Amniotic stem cell (primary cell): ENCODE measurements around the gene SENP7.
"Not testable (repeated sequence)": the region's sequence is repeated elsewhere in the genome, so short reads cannot be mapped to it uniquely, and the experiment has no call there.

Source experiments
- DNase-seq: peaks from one replicate; lab custom pipeline; 2025; lab: John Stamatoyannopoulos, UW

Gene SENP7, protein sequence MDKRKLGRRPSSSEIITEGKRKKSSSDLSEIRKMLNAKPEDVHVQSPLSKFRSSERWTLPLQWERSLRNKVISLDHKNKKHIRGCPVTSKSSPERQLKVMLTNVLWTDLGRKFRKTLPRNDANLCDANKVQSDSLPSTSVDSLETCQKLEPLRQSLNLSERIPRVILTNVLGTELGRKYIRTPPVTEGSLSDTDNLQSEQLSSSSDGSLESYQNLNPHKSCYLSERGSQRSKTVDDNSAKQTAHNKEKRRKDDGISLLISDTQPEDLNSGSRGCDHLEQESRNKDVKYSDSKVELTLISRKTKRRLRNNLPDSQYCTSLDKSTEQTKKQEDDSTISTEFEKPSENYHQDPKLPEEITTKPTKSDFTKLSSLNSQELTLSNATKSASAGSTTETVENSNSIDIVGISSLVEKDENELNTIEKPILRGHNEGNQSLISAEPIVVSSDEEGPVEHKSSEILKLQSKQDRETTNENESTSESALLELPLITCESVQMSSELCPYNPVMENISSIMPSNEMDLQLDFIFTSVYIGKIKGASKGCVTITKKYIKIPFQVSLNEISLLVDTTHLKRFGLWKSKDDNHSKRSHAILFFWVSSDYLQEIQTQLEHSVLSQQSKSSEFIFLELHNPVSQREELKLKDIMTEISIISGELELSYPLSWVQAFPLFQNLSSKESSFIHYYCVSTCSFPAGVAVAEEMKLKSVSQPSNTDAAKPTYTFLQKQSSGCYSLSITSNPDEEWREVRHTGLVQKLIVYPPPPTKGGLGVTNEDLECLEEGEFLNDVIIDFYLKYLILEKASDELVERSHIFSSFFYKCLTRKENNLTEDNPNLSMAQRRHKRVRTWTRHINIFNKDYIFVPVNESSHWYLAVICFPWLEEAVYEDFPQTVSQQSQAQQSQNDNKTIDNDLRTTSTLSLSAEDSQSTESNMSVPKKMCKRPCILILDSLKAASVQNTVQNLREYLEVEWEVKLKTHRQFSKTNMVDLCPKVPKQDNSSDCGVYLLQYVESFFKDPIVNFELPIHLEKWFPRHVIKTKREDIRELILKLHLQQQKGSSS

DNA sequence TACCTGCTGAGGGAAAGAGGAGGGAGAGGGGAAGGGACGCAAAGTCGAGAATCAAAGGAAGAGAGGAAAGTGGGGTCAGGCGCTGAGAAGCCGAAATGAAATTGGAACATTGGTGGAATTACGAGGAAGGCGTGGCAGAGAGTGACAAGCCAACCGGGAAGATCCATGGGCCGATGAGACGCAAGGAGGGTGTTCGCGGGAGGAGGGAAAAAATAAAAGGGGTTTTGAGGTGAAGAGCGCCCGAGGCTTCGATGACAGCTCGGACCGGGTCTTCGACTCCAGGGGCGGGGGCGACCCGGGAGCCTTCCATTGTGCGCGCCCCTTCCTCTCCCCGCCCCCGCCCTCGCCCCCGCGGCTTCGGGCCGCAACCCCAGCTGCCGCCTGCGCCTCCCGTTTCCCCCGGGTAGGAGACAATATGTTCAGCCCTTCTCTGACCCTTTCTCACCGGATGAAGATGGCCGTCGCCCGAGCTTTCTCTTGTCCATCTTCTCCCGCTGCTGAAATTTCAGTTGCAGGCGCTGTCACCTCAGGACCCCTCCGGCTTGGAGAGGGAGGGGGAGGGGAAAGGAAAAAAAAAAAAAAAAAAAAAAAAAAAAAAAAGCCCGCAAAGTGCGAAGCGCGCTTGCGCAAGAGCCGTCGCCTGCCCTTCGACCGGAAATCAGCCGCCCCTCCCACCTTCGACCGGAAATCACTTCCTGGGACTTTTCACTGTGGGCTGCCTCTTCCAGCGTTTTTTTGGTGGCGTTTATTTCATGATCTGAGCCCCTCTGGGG, at the start of gene SENP7:
TSS of gene SENP7 (minus strand) at position 567 of the 773 bp plus-strand sequence. CDS start at position 485, 82 bp downstream.
- peak; percentile 63 for DNase-seq

DNA sequence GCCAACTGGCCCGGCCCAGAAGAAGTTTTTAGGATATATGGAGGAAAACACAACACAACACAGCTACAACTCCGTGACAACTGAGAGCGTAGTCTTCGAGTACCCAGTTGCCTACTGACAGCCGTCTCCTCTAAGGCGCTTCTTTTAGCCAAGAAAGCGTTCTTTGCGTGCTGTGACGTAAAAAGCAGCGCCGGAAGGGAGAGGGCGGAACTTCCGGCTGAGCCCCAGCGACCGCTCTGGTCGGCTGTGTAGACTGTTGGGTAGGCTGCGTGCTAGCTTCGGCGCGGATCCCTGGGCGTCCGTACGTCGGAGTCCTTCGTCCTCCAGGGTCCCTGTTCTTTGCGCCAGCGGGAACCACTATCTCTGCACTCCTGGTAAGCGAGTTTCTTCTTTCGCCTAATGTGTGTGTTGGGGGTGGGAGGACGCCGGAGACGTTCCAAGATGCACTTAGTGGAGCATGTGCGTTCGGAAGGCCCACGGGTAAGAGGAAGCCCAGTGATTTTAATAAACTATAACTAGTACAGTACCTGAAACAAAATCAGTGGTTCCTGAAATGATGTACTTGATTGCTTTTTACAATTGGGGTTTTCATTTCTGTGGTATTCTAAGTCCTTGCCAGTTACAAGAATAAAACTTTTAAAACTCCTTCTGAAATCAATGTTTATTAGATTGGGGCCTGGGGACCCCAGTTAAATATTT, 48.8 kb upstream of the SENP7 start, which contains the start of gene TRMT10C:
TSS of gene TRMT10C (plus strand) at position 239 of the 699 bp plus-strand sequence. CDS start 2,914 bp downstream, outside the sequence.
- peak; percentile 64 for DNase-seq

DNA sequence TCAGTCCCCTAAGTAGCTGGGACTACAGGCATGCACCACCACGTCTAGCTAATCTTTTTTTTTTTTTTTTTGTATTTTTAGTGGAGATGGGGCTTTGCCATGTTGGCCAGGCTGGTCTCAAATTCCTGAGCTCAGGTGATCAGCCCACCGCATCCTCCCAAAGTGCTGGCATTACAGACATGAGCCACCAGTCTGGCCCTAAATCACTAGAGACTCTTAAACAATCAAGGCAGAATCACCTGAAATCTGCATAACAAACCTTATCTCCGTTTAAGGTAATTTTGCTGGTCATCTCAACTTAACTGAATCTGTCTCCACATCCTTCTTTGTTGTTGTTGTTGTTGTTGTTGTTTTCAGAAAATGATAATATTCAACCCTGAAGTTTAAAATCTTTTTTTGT, 43.1 kb upstream of the SENP7 start:
- no peak for DNase-seq

DNA sequence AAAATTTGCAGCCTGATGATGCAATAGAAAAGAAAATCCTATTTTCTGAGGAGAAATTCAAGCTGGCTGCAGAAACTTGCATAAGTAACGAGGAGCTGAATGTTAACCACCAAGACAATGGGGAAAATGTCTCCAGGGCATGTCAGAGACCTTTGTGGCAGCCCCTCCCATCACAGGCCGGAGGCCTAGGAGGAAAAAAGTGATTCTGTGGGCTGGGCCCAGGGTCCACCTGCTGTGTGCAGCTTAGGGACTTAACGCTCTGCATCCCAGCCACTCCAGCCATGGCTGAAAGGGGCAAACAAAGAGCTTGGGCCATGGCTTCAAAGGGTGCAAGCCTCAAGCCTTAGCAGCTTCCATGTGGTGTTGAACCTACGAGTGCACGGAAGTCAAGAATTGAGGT, 40.4 kb upstream of the SENP7 start:
- DNase-seq = not testable (repeated sequence)

DNA sequence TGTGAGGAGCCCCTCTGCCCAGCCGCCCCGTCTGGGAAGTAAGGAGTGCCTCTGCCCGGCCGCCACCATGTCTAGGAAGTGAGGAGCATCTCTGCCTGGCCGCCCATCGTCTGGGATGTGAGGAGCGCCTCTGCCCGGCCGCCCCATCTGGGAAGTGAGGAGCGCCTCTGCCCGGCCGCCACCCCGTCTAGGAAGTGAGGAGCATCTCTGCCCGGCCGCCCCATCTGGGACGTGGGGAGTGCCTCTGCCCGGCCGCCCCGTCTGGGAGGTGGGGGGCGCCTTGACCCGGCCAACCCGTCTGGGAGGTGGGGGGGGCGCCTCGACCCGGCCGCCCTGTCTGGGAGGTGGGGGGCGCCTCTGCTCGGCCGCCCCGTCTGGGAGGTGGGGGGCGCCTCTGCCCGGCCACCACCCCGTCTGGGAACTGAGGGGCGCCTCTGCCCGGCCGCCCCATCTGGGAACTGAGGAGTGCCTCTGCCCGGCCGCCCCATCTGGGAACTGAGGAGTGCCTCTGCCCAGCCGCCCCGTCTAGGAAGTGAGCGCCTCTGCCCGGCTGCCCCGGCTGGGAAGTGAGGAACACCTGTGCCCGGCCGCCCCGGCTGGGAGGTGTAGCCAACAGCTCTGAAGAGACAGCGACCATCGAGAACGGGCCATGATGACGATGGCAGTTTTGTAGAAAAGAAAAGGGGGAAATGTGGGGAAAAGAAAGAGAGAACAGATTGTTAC, 38.5 kb upstream of the SENP7 start:
- not testable (repeated sequence) for DNase-seq

DNA sequence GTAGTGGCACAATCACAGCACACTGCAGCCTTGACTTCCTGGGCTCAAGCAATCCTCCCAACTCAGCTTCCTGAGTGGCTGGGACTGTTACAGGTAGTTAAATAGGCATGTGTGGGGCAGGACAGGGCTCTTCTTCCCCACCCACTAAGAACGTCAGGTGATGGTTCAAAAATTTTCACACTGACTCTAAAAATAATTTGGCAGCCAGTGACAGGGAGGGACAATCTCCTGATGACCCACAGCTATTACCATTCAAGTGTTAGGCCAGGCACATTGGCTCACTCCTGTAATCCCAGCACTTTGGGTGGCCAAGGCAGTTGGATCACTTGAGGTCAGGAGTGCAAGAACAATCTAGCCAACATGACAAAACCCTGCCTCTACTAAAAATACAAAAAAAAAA, 36.5 kb upstream of the SENP7 start:
- no peak for DNase-seq

DNA sequence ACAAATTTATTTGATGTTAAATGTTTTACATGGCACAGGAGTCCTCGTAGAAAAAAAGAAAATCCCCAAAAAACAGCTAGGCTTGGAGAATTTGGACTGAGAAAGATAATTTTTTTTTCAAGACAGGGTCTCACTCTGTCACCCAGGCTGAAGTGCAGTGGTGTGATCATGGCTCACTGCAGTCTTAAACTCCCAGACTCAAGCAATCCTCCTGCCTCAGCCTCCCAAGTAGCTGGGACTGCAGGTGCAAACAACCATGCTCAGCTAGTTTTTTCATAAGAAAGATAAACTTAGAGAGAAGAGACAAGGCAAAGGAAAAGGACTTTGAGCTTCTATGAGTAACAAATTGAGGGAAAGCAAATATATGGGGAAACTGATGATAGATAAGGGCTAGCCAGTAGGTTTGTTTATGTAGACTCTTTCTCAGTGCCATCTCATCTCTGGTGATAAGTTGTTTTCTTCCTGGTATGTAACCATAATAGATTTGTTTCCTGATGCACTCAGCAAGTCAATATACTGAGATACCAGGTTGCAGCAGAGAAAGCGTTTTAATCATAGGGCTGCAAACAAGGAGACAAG, 35.6 kb upstream of the SENP7 start:
- DNase-seq = no peak

DNA sequence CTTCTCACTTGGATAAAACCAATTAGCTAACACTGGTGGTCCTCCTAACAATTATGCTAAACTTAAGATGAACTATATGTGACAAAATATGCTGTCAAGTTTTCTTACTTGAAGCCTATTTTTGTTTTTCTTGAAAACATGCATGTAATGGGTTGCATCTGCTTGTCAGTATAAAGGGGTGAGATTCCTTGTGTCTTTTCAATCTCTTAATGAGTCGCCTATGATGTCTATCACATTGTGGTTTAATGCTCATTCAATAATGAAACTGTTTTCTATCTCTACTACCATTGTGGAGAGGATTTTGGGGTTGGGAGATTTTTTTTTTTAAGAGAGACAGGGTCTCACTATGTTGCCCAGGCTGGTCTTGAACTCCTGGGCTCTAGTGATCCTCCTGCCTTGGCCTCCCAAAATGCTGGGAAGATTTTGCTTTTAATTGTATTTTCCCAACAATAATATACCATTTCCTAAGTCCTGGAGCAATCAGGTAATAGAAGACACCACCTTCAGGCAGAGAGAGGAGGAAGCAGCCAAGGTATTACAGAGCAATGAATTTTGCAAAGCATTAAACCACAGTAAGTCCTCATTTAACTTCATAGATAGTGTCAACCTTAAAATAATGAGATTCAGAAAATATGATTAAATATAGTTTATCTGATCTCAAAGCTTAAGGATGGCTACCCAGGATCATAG, 31.3 kb upstream of the SENP7 start:
- no peak for DNase-seq

DNA sequence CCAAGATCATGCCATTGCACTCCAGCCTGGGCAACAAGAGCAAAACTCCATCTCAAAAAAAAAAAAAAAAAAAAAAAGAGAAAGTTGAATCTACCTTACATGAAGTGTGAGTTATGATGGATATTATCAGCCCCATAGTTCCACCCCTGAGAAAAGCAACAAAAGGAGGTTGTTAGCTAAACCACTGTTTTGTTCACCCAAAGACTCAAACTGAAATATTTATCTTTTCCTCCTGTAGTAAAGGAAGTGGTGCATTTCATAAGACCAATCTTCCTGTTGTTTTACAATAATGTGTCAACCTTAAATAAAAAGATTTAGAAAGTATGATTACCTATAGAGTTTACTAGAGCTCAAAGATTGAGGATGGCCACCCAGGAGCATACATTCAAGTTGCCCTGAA, 29.9 kb upstream of the SENP7 start:
- no peak for DNase-seq

DNA sequence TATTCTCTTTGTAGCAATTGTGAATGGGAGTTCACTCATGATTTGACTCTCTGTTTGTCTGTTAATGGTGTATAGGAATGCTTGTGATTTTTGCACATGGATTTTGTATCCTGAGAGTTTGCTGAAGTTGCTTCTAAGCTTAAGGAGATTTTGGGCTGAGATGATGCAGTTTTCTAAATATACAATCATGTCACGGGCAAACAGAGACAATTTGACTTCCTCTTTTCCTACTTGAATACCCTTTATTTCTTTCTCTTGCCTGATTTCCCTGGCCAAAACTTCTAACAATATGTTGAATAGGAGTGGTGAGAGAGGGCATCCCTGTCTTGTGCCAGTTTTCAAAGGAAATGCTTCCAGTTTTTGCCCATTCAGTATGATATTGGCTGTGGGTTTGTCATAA, 23.9 kb upstream of the SENP7 start:
- DNase-seq = not testable (repeated sequence)

DNA sequence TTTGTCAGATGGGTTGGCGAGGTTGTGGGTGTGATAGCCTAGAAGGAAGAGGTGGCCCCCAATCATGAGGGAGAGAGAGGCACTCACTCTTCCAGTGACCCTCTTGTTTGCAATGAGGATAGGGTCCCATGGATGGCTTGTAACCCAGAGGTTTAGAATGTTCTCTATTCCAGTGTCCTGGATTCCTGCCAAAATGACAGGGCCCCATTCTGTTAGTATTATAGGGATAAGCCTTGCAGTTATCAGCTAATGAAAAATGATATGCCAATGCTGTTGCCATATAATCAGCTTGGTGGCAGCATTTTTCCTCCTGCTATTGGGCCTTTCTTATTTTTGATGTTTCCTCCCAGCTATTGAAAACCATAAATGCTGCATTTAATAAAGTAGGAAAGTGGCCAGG, 23.3 kb upstream of the SENP7 start:
- no peak for DNase-seq

DNA sequence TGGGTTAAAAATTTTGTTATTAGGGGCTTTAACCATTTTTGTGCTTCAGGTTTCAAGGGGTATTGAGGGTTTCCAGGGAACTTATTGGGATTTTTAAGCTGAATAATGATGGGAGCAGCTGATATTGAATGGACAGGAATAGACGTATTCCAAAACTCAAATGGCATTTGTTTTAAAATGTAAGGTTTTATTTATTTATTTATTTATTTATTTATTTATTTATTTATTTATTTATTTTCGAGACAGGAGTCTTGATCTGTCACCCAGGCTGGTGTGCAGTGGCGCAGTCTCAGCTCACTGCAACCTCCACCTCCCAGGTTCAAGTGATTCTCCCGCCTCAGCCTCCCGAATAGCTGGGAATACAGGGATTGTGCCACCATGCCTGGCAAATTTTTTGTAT, 22.2 kb upstream of the SENP7 start:
- no peak for DNase-seq

DNA sequence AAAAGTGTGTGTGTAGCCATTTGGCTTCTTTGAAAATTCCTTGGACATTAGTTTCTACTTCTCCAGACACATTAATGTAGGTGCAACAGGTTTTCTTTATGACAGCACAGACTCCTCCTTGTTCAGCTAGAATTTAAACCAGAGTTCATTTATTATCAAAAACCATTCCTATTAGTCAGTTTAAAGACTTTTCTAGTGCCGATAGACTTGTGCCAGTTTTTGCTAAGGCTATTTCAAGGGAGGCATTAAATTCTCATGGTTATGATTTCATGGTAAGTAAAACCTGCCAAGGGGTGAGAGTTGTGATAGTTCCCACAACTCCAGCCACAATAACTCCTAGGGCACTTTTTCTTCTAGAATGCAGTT, 20.6 kb upstream of the SENP7 start:
- no peak for DNase-seq

DNA sequence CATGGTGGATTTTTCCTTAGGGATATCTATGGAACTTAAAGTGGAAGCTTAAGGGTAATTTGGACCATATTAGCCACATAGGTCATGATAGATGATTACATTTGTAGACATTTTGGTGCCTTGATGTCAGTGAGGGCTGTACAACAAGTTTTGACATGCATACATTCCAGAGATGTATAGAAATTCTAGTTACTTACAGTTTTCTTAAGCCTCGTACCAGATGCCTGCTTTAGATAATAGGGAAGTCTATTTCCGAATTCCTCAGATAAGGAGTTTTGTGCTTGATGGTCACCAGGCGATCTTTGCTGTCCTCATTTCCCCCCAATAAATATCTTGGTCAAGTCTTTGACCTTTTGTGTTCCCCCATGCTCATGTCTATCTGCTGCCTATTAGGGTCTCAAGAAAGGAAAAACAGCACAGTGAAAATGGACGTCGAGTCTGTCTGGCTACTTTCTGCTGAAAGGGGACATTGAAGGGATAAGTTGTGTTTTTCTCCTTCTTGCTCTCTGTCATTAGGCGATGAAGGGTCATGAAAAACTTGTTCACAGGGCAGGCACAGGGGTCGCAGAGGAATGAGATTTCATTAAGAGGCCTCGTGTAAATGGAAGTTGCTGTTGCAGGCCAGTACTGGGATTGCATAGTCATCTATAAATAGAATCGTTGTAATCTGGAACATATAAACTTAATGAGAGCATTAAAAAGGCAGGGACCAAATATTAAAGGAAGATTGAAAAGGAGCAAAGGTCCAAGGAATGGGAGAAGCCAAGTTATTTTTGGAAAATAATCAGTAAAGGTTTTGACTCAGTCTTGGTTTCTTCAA, 20.0 kb upstream of the SENP7 start:
- DNase-seq = no peak

DNA sequence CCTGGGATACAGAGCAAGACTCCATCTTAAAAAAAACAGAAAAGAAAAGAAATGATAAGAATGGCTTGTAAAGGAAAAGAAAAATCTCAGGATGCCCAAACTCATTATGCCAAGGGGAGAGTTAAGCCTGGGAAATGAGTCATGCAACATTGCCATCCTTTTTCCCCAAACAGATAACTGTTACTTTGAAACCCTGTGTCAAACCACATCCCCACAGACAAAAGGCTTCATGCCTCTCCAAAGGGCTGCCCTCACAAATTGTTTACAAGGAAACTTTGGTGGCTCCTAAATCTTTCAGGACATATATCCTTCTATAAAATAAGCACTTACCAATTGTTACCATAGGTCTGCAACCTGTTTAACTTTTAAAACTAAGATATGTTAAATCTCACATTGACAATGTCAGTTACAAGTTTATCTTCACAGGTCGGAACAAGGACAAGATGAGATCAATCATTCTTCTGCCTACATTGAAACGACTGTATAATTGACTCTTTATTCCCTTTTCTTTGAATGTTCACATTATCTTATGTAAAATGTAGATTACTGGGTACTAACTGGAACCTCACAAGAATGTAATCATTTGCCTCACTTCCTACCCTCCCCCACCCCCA, 18.6 kb upstream of the SENP7 start:
- no peak for DNase-seq

DNA sequence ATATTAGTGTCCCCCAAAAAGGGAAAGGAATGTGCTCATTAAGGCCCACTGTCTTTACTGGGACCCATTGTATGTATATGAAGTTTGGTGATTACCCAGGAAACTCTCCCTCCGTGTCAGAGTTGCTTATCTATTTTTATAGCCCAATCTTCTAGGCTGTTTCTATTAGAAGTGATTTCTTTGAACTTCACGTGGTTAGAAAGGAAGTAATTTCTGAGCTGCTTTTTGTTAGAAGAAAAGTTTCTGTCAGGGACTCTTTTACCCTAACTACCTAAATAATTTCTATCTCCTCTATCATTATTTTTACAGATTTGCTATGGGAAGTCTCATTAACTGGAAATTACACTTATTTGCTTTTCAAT, 17.7 kb upstream of the SENP7 start:
- no peak for DNase-seq

DNA sequence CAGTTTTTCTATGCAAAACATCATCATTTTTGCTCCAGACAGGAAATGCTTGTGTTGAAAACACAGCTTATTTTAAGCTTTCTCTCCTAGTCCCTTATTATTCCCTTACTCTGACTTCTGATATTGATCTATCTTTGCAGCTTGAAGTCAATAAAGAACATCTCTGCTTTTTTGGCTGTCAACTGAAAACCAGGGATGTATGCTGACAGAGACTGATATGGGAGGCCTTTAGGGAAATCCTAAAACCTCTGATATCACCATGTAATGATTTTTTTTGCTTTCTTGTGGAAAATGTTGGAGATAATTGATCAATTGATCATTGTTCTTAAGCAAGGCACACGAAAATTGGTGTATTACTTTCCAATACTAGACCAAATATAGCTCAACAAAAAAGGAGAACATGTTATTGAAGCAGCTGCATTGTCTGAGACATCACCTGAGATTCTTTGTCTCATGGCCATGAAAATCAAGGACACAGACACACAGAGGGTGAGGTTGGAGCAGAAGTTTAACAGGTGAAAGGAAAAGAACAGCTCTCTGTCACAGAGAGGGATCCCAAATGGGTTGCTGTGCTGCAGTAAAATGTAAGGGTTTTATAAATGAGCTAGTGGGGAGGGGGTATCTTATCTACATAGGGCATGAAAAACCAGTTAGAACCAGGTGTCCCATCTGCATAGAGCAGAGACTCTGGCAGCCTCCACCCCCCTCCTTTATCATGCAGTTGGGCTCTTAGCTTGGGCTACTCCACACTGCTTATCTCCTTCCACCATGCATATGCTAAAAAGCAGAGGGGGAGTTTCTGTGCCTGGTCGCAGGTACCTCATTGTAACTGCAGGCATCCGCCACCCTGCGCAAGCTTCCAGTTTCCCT, 17.0 kb upstream of the SENP7 start:
- DNase-seq = no peak
